Measurements from ENCODE around the gene TPCN1.

TPCN1 gene

DNA sequence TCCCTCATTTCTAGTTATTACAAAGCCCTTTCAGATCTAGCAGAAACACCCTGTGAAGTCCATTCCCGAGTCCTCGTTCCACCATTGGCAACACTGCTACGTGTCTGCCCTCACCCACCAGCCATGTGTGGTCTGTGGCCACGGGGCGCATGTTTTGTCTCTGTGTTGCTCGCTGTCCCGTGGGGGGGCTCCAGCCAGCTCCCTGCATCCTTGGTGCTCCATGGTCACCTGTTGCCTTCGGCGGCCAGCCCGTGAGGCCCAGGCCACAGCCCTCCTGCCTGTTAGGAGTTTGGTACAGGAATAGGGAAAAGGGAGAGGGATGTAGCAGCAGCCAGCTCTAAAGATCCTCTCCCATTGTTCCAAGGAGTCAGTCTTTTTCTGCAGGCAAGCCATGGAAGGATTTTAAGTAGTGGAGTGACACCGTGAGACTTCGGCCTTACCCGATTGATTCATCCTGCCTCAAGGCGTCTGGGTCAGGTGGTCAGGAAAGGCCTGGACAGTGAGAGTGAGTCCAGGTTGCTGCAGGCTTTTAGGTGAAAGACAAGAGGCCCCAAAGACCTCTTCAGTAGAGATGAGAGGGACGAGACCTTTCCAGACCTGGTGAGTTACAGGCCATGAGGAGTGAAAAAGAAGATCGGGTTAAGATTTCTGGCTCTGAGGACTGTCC, 30.3 kb downstream of the TPCN1 start:
- no peak overlapping the region for H3K9ac ChIP-seq (ENCODE audit: insufficient read length)
- TF ChIP-seq FOXP2 (optimal IDR thresholded peaks at IDR 0.05; ENCODE audit: control extremely low read depth, extremely low read length, insufficient read depth) (no peak), EZH2 (IDR thresholded peaks at IDR 0.05) (no peak), POLR2AphosphoS5 (IDR thresholded peaks at IDR 0.05; ENCODE audit: borderline replicate concordance, low read depth, low read length) (no peak)
- H3K4me3 ChIP-seq, result no peak overlapping the region
- no peak for DNase-seq (ENCODE audit: low read depth, low spot score)
- no peaks in the 10 kb centered on the region for H3K9me3 ChIP-seq (ENCODE audit: low read depth, low read length)
- H3K36me3 ChIP-seq (ENCODE audit: insufficient read depth, low read length), result no peaks in the 10 kb centered on the region
- no peak overlapping the region for H3K27ac ChIP-seq

DNA sequence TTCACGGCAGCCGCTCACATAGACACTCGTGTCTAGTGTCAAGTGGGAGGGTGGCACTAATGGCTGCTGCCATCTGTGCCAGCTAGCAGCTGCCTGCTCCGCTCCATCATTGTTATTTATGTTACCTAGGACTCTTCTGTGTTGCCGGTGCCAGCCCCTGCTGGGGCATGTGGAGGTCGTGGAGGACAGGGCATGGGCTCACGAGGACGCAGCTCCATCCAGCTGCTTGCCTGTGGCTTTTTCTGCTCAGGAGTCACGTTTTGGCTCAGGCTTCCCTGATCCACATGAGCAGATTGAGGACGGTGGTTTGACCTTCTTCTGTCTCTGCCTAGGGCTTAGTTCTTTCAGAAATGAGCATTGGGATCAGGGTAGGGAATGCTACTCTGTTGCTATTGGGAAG, 31.2 kb downstream of the TPCN1 start:
- Histone ChIP-seq H3K36me3 (ENCODE audit: insufficient read depth, low read length) (no peaks in the 10 kb centered on the region), H3K27ac (no peak overlapping the region), H3K9me3 (ENCODE audit: low read depth, low read length) (no peaks in the 10 kb centered on the region), H3K4me3 (no peak overlapping the region), H3K9ac (ENCODE audit: insufficient read length) (no peak overlapping the region)
- no peak for DNase-seq (ENCODE audit: low read depth, low spot score)
- no peak for TF ChIP-seq POLR2AphosphoS5 (IDR thresholded peaks at IDR 0.05; ENCODE audit: borderline replicate concordance, low read depth, low read length)
- no peak for TF ChIP-seq EZH2 (IDR thresholded peaks at IDR 0.05)
- no peak for TF ChIP-seq FOXP2 (optimal IDR thresholded peaks at IDR 0.05; ENCODE audit: control extremely low read depth, extremely low read length, insufficient read depth)

DNA sequence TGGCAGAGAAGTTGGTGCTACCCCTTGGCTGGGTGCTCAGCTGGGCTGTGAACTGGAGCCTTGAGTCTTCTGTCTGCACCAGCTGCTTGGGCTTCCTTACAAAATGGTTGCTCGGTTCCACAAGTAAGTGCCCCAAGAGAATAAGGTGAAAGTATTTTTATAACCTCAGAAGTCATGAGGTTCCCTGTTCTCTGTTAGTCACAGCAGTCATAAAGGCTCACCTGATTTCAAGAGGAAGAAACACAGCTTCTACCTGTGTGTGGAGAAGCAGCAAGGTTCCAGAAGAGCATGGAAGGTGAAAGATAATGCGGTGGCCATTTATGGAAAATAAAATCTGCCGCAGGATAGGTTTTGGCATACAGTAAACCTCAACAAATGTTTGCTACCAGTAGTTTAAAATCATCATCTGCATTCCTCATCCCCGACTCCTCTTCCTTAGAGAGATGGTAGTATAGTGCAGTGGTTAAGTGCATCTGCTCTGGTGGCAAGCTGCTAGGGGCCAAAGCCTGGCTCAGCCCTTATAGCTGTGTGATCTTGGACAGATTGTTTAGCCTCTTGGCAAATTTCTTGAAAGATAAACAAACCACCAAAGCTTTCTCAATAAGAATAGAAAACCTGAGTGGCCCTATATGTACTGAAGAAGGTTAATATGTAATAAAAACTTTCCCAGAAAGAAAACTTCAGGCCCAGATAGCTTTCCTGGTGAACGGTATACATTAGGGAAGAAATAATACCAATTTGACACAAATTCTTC, 32.4 kb downstream of the TPCN1 start:
- H3K4me3 ChIP-seq, result no peak overlapping the region
- H3K9me3 ChIP-seq (ENCODE audit: low read depth, low read length), result no peaks in the 10 kb centered on the region
- TF ChIP-seq FOXP2 (optimal IDR thresholded peaks at IDR 0.05; ENCODE audit: control extremely low read depth, extremely low read length, insufficient read depth) (no peak), POLR2AphosphoS5 (IDR thresholded peaks at IDR 0.05; ENCODE audit: borderline replicate concordance, low read depth, low read length) (no peak), EZH2 (IDR thresholded peaks at IDR 0.05) (no peak)
- no peak for DNase-seq (ENCODE audit: low read depth, low spot score)
- H3K27ac ChIP-seq, result no peak overlapping the region
- H3K36me3 ChIP-seq (ENCODE audit: insufficient read depth, low read length), result no peaks in the 10 kb centered on the region
- H3K9ac ChIP-seq (ENCODE audit: insufficient read length), result no peak overlapping the region

DNA sequence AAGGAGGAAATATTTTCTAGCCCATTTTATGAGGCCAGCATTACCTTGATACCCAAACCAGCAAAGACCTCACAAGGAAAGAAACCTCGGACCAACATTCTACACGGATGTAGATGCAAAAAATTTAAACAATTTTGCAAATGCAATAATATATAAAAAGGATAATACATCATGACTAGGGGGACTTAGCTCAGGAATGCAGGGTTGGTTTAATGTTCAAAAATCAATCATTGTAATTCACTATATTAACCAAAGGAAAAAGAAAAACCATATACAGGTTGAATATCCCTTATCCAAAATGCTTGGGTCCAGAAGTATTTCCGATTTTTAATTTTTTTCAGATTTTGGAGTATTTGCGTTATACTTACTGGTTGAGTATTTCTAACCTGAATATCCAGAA, 33.0 kb downstream of the TPCN1 start:
- Histone ChIP-seq H3K4me3 (no peak overlapping the region), H3K9me3 (ENCODE audit: low read depth, low read length) (no peaks in the 10 kb centered on the region), H3K36me3 (ENCODE audit: insufficient read depth, low read length) (no peaks in the 10 kb centered on the region), H3K27ac (no peak overlapping the region), H3K9ac (ENCODE audit: insufficient read length) (no peak overlapping the region)
- no peak for TF ChIP-seq FOXP2 (optimal IDR thresholded peaks at IDR 0.05; ENCODE audit: control extremely low read depth, extremely low read length, insufficient read depth)
- TF ChIP-seq EZH2 (IDR thresholded peaks at IDR 0.05), result no peak
- no peak for TF ChIP-seq POLR2AphosphoS5 (IDR thresholded peaks at IDR 0.05; ENCODE audit: borderline replicate concordance, low read depth, low read length)
- DNase-seq (ENCODE audit: low read depth, low spot score), result no peak

- TF ChIP-seq EZH2 (IDR thresholded peaks at IDR 0.05) (no peak), FOXP2 (optimal IDR thresholded peaks at IDR 0.05; ENCODE audit: control extremely low read depth, extremely low read length, insufficient read depth) (no peak), POLR2AphosphoS5 (IDR thresholded peaks at IDR 0.05; ENCODE audit: borderline replicate concordance, low read depth, low read length) (no peak)
- no peak overlapping the region for H3K9ac ChIP-seq (ENCODE audit: insufficient read length)
- H3K36me3 ChIP-seq (ENCODE audit: insufficient read depth, low read length), result no peaks in the 10 kb centered on the region
- no peak for DNase-seq (ENCODE audit: low read depth, low spot score)
- H3K4me3 ChIP-seq, result no peak overlapping the region
- H3K27ac ChIP-seq, result no peak overlapping the region
- H3K9me3 ChIP-seq (ENCODE audit: low read depth, low read length), result no peaks in the 10 kb centered on the region
Measured at GRCh38 chr12:113257564-113257963, 36.3 kb downstream of the TPCN1 start.

- Histone ChIP-seq H3K9ac (ENCODE audit: insufficient read length) (no peak overlapping the region), H3K36me3 (ENCODE audit: insufficient read depth, low read length) (no peaks in the 10 kb centered on the region), H3K27ac (no peak overlapping the region), H3K9me3 (ENCODE audit: low read depth, low read length) (no peaks in the 10 kb centered on the region), H3K4me3 (no peak overlapping the region)
- no peak for TF ChIP-seq POLR2AphosphoS5 (IDR thresholded peaks at IDR 0.05; ENCODE audit: borderline replicate concordance, low read depth, low read length)
- no peak for TF ChIP-seq EZH2 (IDR thresholded peaks at IDR 0.05)
- no peak for TF ChIP-seq FOXP2 (optimal IDR thresholded peaks at IDR 0.05; ENCODE audit: control extremely low read depth, extremely low read length, insufficient read depth)
- no peak for DNase-seq (ENCODE audit: low read depth, low spot score)
Measured at GRCh38 chr12:113260127-113260526, 38.9 kb downstream of the TPCN1 start.

- DNase-seq (ENCODE audit: low read depth, low spot score), result no peak
- no peak overlapping the region for H3K27ac ChIP-seq
- no peak overlapping the region for H3K4me3 ChIP-seq
- no peak overlapping the region for H3K9ac ChIP-seq (ENCODE audit: insufficient read length)
- H3K9me3 ChIP-seq (ENCODE audit: low read depth, low read length), result no peaks in the 10 kb centered on the region
- no peaks in the 10 kb centered on the region for H3K36me3 ChIP-seq (ENCODE audit: insufficient read depth, low read length)
- TF ChIP-seq POLR2AphosphoS5 (IDR thresholded peaks at IDR 0.05; ENCODE audit: borderline replicate concordance, low read depth, low read length), result no peak
- no peak for TF ChIP-seq FOXP2 (optimal IDR thresholded peaks at IDR 0.05; ENCODE audit: control extremely low read depth, extremely low read length, insufficient read depth)
- TF ChIP-seq EZH2 (IDR thresholded peaks at IDR 0.05), result no peak
Measured at GRCh38 chr12:113260636-113261300, 39.5 kb downstream of the TPCN1 start.

DNA sequence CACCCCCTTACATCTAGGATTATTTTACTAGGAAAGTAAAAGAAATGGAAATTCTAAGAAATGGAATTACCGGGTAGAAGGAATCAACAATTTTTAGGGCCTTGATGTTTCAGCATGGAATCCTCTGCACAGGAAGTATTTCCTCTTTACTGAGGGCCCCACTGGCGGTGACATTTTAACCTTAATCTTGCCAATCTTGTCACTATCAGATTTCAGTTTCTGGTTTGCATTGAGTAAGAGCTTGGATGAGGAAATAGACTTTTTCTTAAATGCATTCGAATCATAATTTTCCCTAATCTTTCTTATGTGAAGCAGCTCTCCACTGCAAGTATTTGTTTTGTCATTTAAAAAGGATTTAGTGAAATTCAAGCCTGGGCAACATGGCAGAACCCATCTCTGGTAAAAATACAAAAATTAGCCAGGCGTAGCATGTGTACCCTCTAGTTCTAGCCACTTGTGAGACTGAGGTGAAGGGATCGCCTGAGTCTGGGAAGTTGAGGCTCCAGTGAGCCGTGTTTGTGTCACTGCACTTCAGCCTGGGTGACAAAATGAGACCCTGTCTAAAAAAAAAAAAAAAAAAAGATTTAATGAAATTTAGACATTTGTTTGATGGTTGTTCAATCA, 40.7 kb downstream of the TPCN1 start:
- Histone ChIP-seq H3K27ac (no peak overlapping the region), H3K9me3 (ENCODE audit: low read depth, low read length) (no peaks in the 10 kb centered on the region), H3K4me3 (no peak overlapping the region), H3K9ac (ENCODE audit: insufficient read length) (peak overlapping the region; percentile 37), H3K36me3 (ENCODE audit: insufficient read depth, low read length) (no peaks in the 10 kb centered on the region)
- no peak for DNase-seq (ENCODE audit: low read depth, low spot score)
- TF ChIP-seq FOXP2 (optimal IDR thresholded peaks at IDR 0.05; ENCODE audit: control extremely low read depth, extremely low read length, insufficient read depth), result no peak
- TF ChIP-seq EZH2 (IDR thresholded peaks at IDR 0.05), result no peak
- TF ChIP-seq POLR2AphosphoS5 (IDR thresholded peaks at IDR 0.05; ENCODE audit: borderline replicate concordance, low read depth, low read length), result no peak
